HCT116 (cell line): ENCODE measurements around the gene TPO.

Experiments
- ATF3 ChIP-seq: IDR thresholded peaks from 2 replicates; pipeline ENCODE4 v1.6.1; 2012
- CBX3 ChIP-seq: IDR thresholded peaks from 2 replicates; pipeline ENCODE4 v1.6.1; 2012; ENCODE audit warnings: low read depth
- CEBPB ChIP-seq: IDR thresholded peaks from 2 replicates; pipeline ENCODE4 v1.6.1; 2012; ENCODE audit warnings: low read depth
- ELF1 ChIP-seq: IDR thresholded peaks from 2 replicates; pipeline ENCODE4 v1.6.1; 2012; ENCODE audit warnings: low read depth, borderline replicate concordance
- EZH2 ChIP-seq: fragments of 200-600 bp; sonication (generic); IDR thresholded peaks from 2 replicates; pipeline ENCODE4 v1.6.1; 2017; ENCODE audit warnings: antibody characterized with exemption, mixed run types
- POLR2A ChIP-seq: IDR thresholded peaks from 2 replicates; pipeline ENCODE4 v1.7.0; 2011; ENCODE audit warnings: borderline replicate concordance; ENCODE audit not compliant: insufficient read depth, insufficient read length; ENCODE audit errors: extremely low read depth
- POLR2AphosphoS5 ChIP-seq: IDR thresholded peaks from 2 replicates; pipeline ENCODE4 v1.6.1; 2011; ENCODE audit warnings: mild to moderate bottlenecking, low read depth, low read length, moderate library complexity
- REST ChIP-seq: IDR thresholded peaks from 2 replicates; pipeline ENCODE4 v1.6.1; 2012; ENCODE audit warnings: low read depth
- SIN3A ChIP-seq: IDR thresholded peaks from 2 replicates; pipeline ENCODE4 v1.6.1; 2012; ENCODE audit warnings: low read depth
- SRF ChIP-seq: IDR thresholded peaks from 2 replicates; pipeline ENCODE4 v1.6.1; 2012; ENCODE audit warnings: low read depth
- TCF7L2 ChIP-seq: IDR thresholded peaks from 2 replicates; pipeline ENCODE4 v1.7.0; 2011; ENCODE audit warnings: borderline replicate concordance, inconsistent platforms; ENCODE audit not compliant: insufficient read depth, insufficient read length; ENCODE audit errors: extremely low read depth
- YY1 ChIP-seq: IDR thresholded peaks from 2 replicates; pipeline ENCODE4 v1.6.1; 2011; ENCODE audit warnings: low read length, low read depth, moderate library complexity, mild to moderate bottlenecking; ENCODE audit not compliant: insufficient replicate concordance; ENCODE audit errors: extremely low read depth
- TF ChIP-seq, protein P1 (sequence below), 3 experiments: fragments of 200-600 bp in 1 of 3; sonication (generic) in 1 of 3; IDR thresholded peaks in 2 of 3; conservative IDR thresholded peaks in 1 of 3; 2 replicates each; pipeline ENCODE4 v1.5.1; 2012 to 2017; ENCODE audit warnings: low read depth in 2 of 3, low read length in 2 of 3, antibody characterized with exemption in 1 of 3, borderline replicate concordance in 1 of 3, control low read depth in 1 of 3, mild to moderate bottlenecking in 1 of 3, mixed read lengths in 1 of 3, mixed run types in 1 of 3, moderate library complexity in 1 of 3; ENCODE audit not compliant: insufficient read depth in 1 of 3
- TF ChIP-seq, protein P2 (sequence below): IDR thresholded peaks from 2 replicates; pipeline ENCODE4 v1.6.1; 2012

GRCh38 chr2:1494906-1495305 is 81.6 kb downstream of the TPO start:
- TF ChIP-seq, protein P1, sequence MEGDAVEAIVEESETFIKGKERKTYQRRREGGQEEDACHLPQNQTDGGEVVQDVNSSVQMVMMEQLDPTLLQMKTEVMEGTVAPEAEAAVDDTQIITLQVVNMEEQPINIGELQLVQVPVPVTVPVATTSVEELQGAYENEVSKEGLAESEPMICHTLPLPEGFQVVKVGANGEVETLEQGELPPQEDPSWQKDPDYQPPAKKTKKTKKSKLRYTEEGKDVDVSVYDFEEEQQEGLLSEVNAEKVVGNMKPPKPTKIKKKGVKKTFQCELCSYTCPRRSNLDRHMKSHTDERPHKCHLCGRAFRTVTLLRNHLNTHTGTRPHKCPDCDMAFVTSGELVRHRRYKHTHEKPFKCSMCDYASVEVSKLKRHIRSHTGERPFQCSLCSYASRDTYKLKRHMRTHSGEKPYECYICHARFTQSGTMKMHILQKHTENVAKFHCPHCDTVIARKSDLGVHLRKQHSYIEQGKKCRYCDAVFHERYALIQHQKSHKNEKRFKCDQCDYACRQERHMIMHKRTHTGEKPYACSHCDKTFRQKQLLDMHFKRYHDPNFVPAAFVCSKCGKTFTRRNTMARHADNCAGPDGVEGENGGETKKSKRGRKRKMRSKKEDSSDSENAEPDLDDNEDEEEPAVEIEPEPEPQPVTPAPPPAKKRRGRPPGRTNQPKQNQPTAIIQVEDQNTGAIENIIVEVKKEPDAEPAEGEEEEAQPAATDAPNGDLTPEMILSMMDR (IDR thresholded peaks at IDR 0.05 in 2 of 3, conservative IDR thresholded peaks at IDR 0.05 in 1 of 3; ENCODE audit: borderline replicate concordance in 1 of 3, insufficient read depth in 1 of 3, low read depth in 2 of 3, low read length in 2 of 3), result no peak
- TF ChIP-seq EZH2 (no peak), TCF7L2 (no peak), POLR2A (no peak), ATF3 (no peak), REST (no peak), CBX3 (no peak), ELF1 (no peak), CEBPB (no peak), POLR2AphosphoS5 (no peak), SIN3A (no peak), SRF (no peak), YY1 (no peak)
- TF ChIP-seq, protein P2, sequence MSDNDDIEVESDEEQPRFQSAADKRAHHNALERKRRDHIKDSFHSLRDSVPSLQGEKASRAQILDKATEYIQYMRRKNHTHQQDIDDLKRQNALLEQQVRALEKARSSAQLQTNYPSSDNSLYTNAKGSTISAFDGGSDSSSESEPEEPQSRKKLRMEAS, result no peak
